ENCODE measurements around the gene PRR20E.
"Not testable (repeated sequence)": the region's sequence is repeated elsewhere in the genome, so short reads cannot be mapped to it uniquely, and the experiment has no call there.

The PRR20E gene

DNA sequence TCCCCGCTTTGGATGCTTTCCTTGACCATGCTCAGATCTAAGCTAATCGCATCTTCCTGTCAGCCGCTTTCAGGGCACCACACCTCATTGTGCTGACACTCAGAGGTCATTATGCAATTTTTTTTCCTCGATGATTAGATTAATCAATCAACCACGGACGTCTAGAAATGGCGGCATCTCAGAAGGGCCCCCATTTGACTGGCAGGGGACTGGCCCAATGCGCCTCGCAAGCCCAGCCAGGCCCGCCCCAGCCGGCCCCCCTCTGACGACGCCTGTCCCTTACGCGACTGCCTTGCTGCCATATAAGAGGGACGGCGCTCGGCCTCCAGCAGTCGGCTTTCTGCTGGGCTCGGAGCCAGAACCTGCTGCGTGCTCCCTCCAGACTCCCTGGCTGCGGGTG lies at the start of gene PRR20E:
Gene PRR20E, plus strand, starts transcription at position 301 of the 400 bp plus-strand sequence. CDS start 387 bp downstream, outside the sequence.
- DNase-seq, result not testable (repeated sequence)

DNA sequence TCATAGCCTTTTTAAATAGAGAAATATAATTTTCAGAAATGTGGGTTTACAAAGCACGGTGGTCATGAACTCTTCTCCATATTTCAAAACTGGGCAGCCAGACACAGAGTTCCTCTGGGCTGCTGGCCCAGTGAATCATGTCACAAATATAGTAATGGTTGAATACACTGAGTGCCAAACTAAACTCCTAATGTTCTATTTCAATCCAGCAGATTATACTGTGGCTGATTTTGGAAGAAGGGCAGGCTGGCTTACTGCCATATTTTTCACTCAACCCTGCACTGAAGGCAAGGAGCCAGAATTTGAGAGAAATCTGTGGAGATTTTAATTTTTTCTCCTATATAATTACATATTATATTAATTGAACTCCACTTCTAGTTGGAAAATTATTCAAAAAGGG lies 43.3 kb upstream of the PRR20E start:
- DNase-seq, result no peak

DNA sequence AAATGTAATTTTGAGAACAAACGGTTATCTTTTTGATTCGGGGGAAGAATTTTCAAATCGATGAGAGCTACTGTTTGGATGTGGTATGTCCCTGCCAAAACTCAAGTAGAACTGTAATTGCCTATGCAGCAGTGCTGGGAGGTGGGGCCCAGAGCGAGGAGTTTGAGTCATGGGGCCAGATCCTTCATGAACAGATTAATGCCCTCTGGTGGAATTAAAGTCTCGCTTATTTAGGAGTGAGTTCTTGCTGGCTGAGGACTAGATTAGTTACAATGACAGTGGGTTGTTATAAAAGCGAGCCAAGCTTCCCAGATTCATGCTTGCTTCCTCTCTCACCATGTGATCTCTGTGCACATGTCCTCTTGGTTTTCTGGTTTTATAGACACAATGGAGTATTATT lies 38.1 kb upstream of the PRR20E start:
- DNase-seq, result no peak

DNA sequence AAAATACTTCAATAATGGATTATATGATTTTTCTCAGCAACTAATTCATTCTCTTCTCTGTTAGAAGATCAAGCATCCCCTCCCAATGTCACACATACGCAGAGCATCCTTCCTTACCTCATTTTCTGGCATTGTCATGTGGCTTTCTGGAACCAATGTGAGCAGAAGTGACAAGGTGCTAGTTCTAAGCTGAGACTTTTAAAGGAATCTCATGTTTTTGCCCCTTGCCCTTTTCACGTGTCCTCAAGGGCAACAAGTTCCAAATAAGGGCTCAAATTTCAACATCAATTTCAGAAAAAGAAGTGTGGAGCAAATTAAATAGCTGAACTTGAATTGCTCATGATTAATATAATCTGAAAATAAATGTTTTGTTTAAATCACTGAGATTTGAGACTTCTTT lies 30.9 kb upstream of the PRR20E start:
- no peak for DNase-seq

DNA sequence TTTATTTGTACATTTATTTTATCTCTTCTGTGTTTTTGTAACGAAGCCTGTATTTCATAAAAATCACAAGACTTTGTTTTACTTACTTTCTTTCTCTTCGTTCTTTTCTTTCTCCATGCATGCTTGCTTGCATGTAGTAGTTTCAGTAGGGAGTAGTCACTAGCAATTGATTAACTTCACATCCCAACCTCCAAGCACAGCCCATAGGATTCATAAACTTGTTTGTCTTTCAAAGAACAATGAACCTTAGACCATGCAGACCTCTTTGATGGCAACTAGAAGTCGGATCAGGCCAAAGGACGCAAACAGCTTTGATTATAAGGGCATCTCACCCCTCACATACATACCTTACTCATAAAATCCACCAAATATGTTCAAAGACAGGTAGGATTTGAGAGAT lies 29.4 kb upstream of the PRR20E start:
- DNase-seq, result no peak

DNA sequence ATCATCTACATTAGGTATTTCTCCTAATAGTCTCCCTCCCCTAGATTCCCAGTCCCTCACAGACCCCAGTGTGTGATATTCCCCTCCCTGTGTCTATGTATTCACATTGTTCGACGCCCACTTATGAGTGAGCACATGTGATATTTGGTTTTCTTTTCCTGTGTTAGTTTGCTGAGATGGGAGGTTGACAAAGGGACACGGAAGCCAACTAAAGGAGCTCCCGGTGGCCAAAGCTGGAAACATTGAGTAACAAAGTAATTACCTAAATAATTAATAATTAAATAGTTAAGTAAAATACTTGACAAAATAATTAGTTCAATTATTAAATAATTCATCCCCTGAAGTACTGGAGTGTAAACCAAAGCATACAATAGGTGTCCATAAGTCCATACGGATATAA lies 28.0 kb upstream of the PRR20E start:
- DNase-seq, result no peak

DNA sequence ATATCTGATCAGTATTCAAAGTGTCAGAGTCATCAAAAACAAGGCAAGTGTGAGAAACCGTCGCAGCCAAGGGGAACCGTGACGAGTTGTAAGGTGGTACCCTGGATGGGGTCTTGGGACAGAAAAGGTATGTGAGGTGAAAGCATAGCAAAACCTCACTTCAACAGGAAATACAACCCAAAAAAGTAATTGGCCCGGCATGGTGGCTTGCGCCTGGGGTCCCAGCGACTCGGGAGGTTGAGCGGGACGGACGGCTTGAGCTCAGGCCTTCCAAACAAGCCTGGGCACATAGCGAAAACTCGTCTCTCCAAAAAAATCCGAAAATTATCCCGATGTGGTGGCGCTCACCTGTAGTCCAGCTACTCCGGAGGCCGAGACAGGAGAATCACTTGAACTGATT lies 27.2 kb upstream of the PRR20E start:
- DNase-seq, result not testable (repeated sequence)

DNA sequence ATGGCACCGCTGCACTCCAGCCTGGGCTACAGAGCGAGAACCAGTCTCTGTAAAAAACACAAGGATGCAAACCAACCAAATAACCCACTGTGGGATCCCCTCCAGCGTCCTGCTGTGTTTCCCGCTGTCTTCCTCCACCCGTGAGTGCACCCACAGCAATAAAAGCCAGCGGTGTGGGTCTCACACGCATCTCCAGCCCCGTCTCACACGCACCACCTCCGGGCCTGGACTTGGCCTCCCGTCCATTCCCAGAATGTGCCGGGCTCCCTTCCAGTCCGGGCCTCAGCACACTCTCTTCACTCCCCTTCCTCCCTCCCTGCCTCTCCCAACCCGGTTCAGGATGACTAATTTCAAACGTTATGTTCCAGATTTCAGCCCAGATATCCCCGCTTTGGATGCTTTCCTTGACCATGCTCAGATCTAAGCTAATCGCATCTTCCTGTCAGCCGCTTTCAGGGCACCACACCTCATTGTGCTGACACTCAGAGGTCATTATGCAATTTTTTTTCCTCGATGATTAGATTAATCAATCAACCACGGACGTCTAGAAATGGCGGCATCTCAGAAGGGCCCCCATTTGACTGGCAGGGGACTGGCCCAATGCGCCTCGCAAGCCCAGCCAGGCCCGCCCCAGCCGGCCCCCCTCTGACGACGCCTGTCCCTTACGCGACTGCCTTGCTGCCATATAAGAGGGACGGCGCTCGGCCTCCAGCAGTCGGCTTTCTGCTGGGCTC lies 26.6 kb upstream of the PRR20E start, which contains the start of gene PRR20A:
Gene PRR20A, plus strand, starts transcription at position 684 of the 734 bp plus-strand sequence. CDS start 387 bp downstream, outside the sequence.
- DNase-seq, result not testable (repeated sequence)

DNA sequence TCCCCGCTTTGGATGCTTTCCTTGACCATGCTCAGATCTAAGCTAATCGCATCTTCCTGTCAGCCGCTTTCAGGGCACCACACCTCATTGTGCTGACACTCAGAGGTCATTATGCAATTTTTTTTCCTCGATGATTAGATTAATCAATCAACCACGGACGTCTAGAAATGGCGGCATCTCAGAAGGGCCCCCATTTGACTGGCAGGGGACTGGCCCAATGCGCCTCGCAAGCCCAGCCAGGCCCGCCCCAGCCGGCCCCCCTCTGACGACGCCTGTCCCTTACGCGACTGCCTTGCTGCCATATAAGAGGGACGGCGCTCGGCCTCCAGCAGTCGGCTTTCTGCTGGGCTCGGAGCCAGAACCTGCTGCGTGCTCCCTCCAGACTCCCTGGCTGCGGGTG lies 19.8 kb upstream of the PRR20E start, which contains the start of gene PRR20B:
Gene PRR20B, plus strand, starts transcription at position 301 of the 400 bp plus-strand sequence. CDS start 387 bp downstream, outside the sequence.
- not testable (repeated sequence) for DNase-seq

DNA sequence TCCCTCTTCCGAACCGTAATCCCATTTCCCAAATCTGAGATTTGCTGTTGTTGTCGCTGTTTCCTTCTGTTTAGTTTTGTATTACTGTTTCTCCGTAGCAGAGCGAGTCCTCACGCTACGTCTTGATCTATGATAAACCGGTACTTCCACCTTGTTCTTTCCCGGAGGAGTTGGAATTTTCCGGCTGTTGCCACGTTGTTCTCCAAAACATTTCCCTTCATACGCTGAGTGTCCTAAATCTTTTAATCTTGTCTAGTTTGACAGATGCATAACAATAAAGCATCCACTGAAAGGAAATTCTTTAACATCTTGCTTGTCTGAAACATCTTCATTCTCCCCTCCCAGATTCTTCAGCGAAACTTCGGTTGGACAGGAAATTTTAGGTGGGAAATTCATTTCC lies 18.9 kb upstream of the PRR20E start:
- DNase-seq, result not testable (repeated sequence)

DNA sequence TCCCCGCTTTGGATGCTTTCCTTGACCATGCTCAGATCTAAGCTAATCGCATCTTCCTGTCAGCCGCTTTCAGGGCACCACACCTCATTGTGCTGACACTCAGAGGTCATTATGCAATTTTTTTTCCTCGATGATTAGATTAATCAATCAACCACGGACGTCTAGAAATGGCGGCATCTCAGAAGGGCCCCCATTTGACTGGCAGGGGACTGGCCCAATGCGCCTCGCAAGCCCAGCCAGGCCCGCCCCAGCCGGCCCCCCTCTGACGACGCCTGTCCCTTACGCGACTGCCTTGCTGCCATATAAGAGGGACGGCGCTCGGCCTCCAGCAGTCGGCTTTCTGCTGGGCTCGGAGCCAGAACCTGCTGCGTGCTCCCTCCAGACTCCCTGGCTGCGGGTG lies 13.2 kb upstream of the PRR20E start, which contains the start of gene PRR20C:
Gene PRR20C, plus strand, starts transcription at position 301 of the 400 bp plus-strand sequence. CDS start 387 bp downstream, outside the sequence.
- DNase-seq, result not testable (repeated sequence)

DNA sequence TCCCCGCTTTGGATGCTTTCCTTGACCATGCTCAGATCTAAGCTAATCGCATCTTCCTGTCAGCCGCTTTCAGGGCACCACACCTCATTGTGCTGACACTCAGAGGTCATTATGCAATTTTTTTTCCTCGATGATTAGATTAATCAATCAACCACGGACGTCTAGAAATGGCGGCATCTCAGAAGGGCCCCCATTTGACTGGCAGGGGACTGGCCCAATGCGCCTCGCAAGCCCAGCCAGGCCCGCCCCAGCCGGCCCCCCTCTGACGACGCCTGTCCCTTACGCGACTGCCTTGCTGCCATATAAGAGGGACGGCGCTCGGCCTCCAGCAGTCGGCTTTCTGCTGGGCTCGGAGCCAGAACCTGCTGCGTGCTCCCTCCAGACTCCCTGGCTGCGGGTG lies 6.7 kb upstream of the PRR20E start, which contains the start of gene PRR20D:
Gene PRR20D, plus strand, starts transcription at position 301 of the 400 bp plus-strand sequence. CDS start 387 bp downstream, outside the sequence.
- DNase-seq, result not testable (repeated sequence)

DNA sequence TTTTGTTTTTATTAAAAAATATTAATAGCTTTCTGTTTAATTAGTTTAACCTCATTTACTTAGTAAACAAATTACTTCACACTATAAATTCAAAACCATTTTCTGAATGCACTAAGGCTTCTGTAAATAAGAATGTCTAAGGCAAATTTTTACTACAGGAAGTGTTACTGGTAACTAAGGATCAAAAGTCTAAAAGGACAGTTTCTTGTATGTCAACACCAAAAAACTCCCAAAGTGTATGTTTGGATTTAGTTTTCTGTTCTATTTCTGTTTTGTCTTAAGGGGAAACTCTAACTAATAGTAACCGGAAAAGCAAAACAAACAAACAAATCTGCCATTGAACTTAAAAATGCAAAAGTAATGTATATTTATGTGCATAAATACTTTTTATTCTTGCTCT lies 24.7 kb downstream of the PRR20E start:
- no peak for DNase-seq

DNA sequence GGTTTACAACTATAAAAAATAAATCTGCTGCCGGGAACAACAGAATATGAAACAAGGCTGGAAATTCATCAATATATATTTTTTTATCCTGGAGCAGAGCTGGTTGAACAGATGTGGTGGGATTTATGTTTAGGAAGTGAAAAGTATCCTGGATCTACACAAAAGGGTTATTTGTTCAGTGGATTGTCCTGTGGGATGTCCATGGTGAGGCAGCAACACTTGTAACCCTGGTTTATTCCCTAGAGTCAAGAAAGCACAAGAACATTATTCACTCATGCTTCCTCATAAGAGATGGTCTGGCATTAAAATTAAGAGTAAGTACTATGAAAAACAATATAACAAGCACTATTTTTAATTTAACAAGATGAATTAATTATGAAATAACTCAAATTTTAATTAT lies 46.0 kb downstream of the PRR20E start:
- DNase-seq, result no peak

Measured in activated CD4-positive, alpha-beta T cell treated with anti-CD3 and anti-CD28 coated beads, Interleukin-2, Interleukin-6, amounts not matched to agents 100 ng/mL and 50 ng/mL, durations not matched to agents 16 hours and 8 hours (primary cell).